GM10266 (cell line): ENCODE data around the gene FAM171A1.

Experiments used
- DNase-seq: peaks from one replicate; pipeline ENCODE4 v3.0.0; 2012; ENCODE audit errors: extremely low spot score
- CTCF ChIP-seq: IDR thresholded peaks from 2 replicates; pipeline ENCODE4 v1.5.1; 2012; ENCODE audit warnings: mild to moderate bottlenecking, low read depth; ENCODE audit not compliant: control insufficient read depth, insufficient read depth; ENCODE audit errors: missing control alignments

FAM171A1 gene

GRCh38 chr10:15230257-15230656, 140.8 kb downstream of the FAM171A1 start:
- no peak for DNase-seq
- TF ChIP-seq CTCF = no peak

GRCh38 chr10:15229268-15229667, 141.8 kb downstream of the FAM171A1 start:
- TF ChIP-seq CTCF = no peak
- no peak for DNase-seq

DNA sequence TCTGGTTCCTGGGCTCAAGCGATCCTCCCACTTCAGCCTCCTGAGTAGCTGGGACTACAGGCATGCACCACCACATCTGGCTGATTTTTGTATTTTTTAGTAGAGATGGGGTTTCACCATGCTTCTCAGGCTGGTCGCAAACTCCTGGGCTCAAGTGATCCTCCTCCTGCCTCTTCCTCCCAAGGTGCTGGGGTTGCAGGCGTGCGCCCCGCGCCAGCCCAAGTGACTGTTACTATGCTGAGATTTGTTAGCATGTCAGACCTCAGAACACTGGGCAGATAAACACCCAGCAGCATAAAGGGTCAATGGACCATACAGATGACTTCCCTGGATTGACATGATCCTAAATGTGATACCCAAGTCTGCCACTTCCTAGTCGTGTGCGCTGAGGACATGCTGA, 142.7 kb downstream of the FAM171A1 start:
- TF ChIP-seq CTCF = no peak
- DNase-seq = no peak

GRCh38 chr10:15227611-15228372, 143.3 kb downstream of the FAM171A1 start:
- no peak for DNase-seq
- TF ChIP-seq CTCF = no peak

GRCh38 chr10:15225511-15225910, 145.6 kb downstream of the FAM171A1 start:
- no peak for DNase-seq
- TF ChIP-seq CTCF = no peak

- DNase-seq = no peak
- TF ChIP-seq CTCF = no peak
Observed at GRCh38 chr10:15224948-15225347, 146.1 kb downstream of the FAM171A1 start.

DNA sequence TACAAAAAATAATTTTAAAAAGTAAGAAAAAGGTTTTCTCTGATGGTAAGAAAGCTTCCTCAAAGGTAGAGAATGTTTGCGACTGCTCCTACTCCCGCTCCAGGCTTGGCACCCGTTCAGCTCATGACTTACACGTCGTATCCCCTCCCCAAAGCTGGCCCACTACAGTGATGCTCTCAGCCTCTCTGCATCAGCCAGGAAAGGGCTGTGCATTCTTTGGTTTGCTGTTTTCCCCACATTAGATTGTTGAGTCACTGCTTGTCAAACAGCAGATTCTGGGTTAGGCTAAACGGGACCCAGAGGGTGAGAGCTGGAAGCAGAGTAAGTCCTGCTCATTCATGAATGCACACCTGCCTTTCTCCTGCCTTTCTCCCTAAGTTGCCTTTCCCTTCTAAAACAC, 147.9 kb downstream of the FAM171A1 start:
- TF ChIP-seq CTCF = no peak
- DNase-seq = no peak
